ENCODE measurements around the gene SPRR1A.

The SPRR1A gene

DNA sequence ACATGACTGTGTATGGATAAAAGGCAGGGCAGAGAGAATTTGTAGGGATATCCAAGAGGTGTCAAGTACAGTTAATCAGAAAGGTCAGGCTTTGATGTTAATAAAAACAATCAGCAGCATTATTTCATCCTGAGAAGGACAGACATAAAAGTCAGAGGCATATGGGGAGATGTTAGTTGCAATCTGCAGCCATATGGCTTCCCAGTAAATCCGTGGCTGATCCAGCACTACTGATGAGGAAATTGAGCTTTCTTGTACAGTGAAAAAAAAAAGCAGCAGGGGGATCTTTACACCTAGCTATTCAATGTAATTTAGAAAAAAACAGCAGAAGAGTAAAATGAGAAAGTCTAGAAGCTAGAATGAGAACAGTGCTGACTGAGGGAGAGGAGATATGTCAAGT, 44.9 kb downstream of the SPRR1A start:
- DNase-seq (ENCODE audit: low read depth in 1 of 2, low spot score in 1 of 2): no peak

DNA sequence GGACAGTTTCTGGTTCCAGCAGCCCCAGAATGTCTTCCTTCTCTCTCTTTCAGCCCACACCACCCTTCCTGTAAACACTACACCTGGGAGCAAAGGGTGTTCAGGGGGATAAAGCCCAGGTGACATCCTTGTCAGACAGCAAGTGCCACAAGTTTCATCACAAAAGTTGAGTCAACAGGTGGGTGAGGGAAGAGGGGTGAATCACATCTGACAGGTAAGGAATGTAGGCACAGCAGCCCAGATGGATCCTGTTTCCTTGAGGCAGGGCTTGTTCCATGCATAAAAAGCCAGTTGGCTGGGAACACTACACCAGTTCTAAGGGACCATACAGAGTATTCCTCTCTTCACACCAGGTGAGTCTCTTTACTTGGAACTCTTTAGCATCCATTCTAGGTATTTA, 47.0 kb downstream of the SPRR1A start, which contains the start of gene SPRR1B:
SPRR1B (plus strand) TSS at position 309 of the 400 bp plus-strand sequence. CDS start 1,143 bp downstream, outside the sequence.
- DNase-seq (ENCODE audit: low read depth in 1 of 2, low spot score in 1 of 2): no peak

DNA sequence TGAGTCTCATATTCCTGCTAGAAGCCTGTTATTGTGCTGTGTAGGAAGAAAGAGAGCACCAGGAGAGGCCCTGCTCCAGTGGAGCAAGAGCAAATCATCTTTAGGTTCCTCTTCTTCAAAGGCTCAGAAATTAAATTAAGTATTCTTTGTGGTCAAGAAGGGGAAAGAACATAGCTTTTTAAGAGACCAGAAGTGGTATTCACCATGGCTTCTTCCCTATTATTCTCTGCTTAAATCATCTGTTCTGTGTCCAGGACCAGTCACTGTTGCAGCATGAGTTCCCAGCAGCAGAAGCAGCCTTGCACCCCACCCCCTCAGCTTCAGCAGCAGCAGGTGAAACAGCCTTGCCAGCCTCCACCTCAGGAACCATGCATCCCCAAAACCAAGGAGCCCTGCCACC, 48.2 kb downstream of the SPRR1A start:
- no peak for DNase-seq (ENCODE audit: low read depth in 1 of 2, low spot score in 1 of 2)

DNA sequence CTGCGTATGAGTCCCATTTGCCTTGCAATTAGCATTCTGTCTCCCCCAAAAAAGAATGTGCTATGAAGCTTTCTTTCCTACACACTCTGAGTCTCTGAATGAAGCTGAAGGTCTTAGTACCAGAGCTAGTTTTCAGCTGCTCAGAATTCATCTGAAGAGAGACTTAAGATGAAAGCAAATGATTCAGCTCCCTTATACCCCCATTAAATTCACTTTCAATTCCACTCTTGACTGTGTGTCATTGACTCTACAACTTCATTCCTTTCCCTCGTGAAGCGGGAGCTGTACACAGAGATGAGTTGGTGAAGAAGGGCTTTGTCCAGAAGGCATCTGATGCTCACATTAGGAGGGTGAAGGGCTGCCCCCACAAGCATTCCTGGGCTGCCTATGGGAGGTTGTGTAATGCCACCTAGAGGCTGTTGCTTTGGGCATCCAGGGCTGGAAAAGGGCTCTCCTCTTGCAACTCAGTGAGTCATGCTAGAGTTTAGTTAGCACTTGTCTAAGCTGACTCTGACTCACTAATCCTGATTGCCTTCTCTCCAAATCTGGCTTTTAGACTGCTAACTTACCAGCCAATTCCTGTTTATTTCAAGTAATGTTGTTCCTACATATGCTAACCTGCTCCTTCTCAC, 48.9 kb downstream of the SPRR1A start:
- DNase-seq (ENCODE audit: low read depth in 1 of 2, low spot score in 1 of 2): no peak

DNA sequence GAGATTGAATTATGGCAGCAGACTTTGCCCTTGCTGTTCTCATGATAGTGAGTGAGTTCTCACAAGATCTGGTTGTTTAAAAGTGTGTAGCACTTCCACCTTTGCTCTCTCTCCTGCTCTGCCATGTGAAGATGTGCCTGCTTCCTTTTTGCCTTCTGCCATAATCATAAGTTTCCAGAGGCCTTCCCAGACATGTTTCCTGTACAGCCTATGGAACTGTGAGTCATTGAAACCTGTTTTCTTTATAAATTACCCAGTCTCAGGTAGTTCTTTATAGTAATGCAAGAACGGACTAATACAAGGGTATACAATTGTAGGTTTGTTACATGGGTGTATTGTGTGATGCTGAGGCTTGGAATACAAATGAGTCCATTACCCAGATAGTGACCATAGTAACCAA, 51.3 kb downstream of the SPRR1A start:
- DNase-seq (ENCODE audit: low read depth in 1 of 2, low spot score in 1 of 2): no peak

Measured in stimulated activated CD4-positive, alpha-beta T cell treated with anti-CD3 and anti-CD28 coated beads, Interleukin-15, amount 100 ng/mL, for 1 hour (primary cell).